GM18861 (cell line): Measurements from ENCODE around the gene ZFC3H1.
"Not testable (repeated sequence)": the region's sequence is repeated elsewhere in the genome, so short reads cannot be mapped to it uniquely, and the experiment has no call there.

Source experiments
- ATAC-seq: cut with Tn5 transposase; IDR thresholded peaks from one replicate; pipeline ENCODE4 v1.9.1; 2021; ENCODE audit not compliant: unreplicated experiment

Gene ZFC3H1

GRCh38 chr12:71663561-71664410, at the start of gene ZFC3H1, which contains the start of gene THAP2:
Gene ZFC3H1 (minus strand): TSS chr12:71663848. CDS start chr12:71663610, 238 bp downstream.
Gene THAP2 (plus strand): TSS chr12:71664301. CDS start chr12:71664510, 209 bp downstream.
- ATAC-seq, result peak; percentile 95

- no peak for ATAC-seq
These were observed 46.9 kb upstream of the ZFC3H1 start for GRCh38 chr12:71710276-71711125.

GRCh38 chr12:71708658-71709057, 45.0 kb upstream of the ZFC3H1 start:
- ATAC-seq, result no peak

- no peak for ATAC-seq
These were observed 41.3 kb upstream of the ZFC3H1 start for GRCh38 chr12:71704920-71705319.

- ATAC-seq, result no peak
These were observed 39.6 kb upstream of the ZFC3H1 start for GRCh38 chr12:71703206-71703605.

- ATAC-seq, result no peak
These were observed 38.9 kb upstream of the ZFC3H1 start for GRCh38 chr12:71702590-71702989.

- not testable (repeated sequence) for ATAC-seq
These were observed 38.5 kb upstream of the ZFC3H1 start for GRCh38 chr12:71702181-71702580.

GRCh38 chr12:71695782-71696181, 32.1 kb upstream of the ZFC3H1 start:
- ATAC-seq, result no peak

- peak; percentile 87 for ATAC-seq
These were observed 30.6 kb upstream of the ZFC3H1 start for GRCh38 chr12:71694099-71694820.

- ATAC-seq, result peak; percentile 6
These were observed 30.0 kb upstream of the ZFC3H1 start for GRCh38 chr12:71693651-71694050.

- no peak for ATAC-seq
These were observed 29.5 kb upstream of the ZFC3H1 start for GRCh38 chr12:71693126-71693525.

- ATAC-seq, result no peak
These were observed 28.0 kb upstream of the ZFC3H1 start for GRCh38 chr12:71691504-71692129.

GRCh38 chr12:71688961-71689570, 25.4 kb upstream of the ZFC3H1 start:
- no peak for ATAC-seq

- not testable (repeated sequence) for ATAC-seq
These were observed 23.5 kb upstream of the ZFC3H1 start for GRCh38 chr12:71687172-71687571.

- ATAC-seq, result no peak
These were observed 23.0 kb upstream of the ZFC3H1 start for GRCh38 chr12:71686658-71687025.

GRCh38 chr12:71685914-71686657, 22.4 kb upstream of the ZFC3H1 start, which contains the start of gene TMEM19:
Gene TMEM19 (plus strand): TSS chr12:71686082. CDS start chr12:71686681, 599 bp downstream.
- ATAC-seq, result peak; percentile 74

GRCh38 chr12:71685312-71685906, 21.8 kb upstream of the ZFC3H1 start:
- no peak for ATAC-seq

GRCh38 chr12:71684081-71684480, 20.4 kb upstream of the ZFC3H1 start:
- ATAC-seq, result no peak

- no peak for ATAC-seq
These were observed 20.0 kb upstream of the ZFC3H1 start for GRCh38 chr12:71683633-71684032.
